RPMI8226 (cell line): ENCODE measurements around the gene PRUNE2.

ENCODE experiments used
- DNase-seq: peaks from one replicate; pipeline ENCODE4 v3.0.0-alpha.2; 2015

PRUNE2 gene

GRCh38 chr9:76730801-76731200 is 175.1 kb downstream of the PRUNE2 start:
- no peak for DNase-seq

- DNase-seq: no peak
Measured at GRCh38 chr9:76729980-76730737, 175.8 kb downstream of the PRUNE2 start.

- no peak for DNase-seq
Measured at GRCh38 chr9:76729116-76729515, 176.8 kb downstream of the PRUNE2 start.

DNA sequence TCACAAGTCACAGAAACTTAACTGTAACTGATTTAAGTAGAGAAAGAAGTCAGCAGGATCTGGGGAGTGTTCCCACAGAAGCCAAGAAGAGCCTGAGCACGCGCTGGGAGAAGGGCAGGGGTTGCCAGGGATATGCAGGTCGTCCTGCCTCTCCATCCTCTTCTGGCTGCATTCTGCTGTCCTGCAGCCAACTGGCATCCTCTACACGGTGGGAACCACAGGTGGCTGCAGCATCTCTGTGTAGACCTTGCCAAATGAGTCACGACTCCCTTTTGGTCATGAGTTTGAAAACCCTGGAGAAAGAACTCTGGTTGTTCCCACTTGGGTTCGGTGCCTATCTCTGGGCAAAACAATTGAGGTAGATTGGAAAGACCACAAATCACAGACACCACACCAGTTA is 180.0 kb downstream of the PRUNE2 start:
- no peak for DNase-seq

- no peak for DNase-seq
Measured at GRCh38 chr9:76725011-76725546, 180.8 kb downstream of the PRUNE2 start.

- DNase-seq: no peak
Measured at GRCh38 chr9:76720245-76720644, 185.7 kb downstream of the PRUNE2 start.

DNA sequence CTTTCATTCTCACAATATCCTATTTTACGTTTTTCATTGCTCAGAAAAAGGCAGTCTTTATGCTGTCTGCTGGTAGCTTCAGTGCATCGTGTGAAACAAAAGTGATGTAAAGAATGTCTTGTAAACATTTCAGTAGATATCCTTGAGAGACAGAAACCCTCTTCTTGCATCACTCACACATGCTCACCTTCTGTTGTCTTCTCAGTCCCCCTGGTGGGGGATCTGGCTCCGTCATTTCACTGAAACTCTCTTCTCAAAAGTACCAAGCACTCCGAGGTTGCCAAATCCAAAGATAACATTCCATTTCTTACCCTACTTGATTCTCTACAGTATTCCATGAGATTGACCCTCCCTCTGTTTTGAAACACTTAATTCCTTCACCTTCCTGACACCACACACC is 187.7 kb downstream of the PRUNE2 start:
- no peak for DNase-seq

- DNase-seq: no peak
Measured at GRCh38 chr9:76717613-76718012, 188.3 kb downstream of the PRUNE2 start.

GRCh38 chr9:76717176-76717575 is 188.7 kb downstream of the PRUNE2 start:
- DNase-seq: no peak

DNA sequence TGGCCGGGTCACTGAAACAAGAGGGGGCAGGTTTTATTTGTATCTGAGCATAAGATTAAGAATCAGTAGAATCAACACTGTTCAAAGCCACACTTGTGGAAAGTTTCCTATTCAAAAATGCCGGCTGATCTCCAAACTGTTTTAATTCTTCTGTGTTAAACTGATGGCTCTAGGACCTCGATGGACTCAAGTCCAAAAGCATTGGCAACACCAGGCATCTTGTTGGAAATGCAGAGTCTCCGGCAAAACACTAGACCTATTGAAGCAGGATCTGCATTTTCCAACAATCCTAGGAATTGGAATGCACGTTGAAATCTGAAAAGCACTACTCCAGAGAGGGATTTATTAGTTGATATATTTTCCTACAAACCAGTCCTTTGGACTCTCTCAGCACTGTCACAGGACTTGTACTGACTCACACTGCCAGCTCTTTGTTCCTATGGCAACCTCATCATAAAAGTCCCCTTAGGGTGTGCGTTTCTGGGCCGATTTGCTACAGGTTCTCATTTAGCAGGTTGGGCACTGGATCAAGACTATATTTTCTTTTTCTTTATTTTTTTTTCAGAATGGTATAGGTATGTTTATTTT is 189.7 kb downstream of the PRUNE2 start:
- no peak for DNase-seq

DNA sequence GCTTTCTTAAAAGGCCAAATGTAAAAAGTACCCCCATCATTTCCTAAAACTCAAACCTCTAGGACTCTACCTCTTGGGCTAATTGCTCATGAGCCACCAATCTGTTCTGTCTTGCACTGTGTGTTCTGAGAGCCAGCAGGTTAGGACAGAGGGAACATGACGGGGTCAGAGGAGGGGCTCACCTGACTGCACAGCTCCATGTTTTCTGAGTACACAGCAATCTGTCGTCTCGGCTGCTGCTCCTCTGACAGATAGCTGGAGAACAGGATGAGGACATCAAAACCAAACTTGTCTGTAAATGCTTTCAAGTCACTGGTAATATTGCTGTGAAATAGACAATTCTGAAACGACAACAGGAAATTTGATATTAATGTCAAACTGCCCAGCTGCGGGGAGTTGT is 192.5 kb downstream of the PRUNE2 start:
- no peak for DNase-seq

- no peak for DNase-seq
Measured at GRCh38 chr9:76709020-76709419, 196.9 kb downstream of the PRUNE2 start.

DNA sequence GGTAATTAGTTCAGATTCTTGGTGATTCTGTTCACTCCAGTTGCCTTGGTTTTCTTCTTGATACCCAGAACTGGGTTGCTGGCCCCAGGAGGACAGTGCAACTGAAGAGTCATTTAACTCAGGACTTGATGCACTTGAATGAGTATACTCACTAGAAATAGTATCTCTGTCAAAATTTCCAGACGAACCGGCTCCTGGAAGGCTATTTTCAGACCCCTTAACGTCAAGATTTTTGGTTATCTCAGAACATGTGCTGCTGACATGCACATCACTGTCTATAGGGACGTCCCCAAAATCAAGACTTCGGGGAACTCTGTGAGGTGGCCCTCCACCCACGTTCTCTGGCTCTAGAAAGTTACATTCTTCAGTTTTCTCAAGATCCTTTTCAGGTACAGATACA is 198.4 kb downstream of the PRUNE2 start:
- DNase-seq: no peak

GRCh38 chr9:76704593-76705204 is 201.2 kb downstream of the PRUNE2 start:
- peak; percentile 54 for DNase-seq

DNA sequence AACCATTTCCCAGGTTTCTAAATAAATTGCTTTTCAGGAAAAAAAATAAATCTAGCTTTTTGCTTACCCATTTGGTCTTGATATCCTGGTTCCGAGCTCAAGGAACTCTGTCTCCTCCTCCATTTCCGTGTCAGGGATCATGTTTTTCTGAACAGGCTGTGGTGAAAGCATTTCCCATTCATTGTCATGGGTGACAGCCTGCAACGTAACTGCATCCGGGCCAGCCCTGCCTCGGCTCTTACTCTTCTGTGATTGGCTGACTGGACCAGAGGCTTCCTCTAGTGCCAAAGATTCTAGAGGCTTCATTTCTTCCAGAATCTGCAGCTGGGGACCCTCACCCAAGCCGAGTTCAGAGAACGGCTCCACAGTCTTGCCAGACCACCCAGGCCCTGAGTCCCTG is 202.6 kb downstream of the PRUNE2 start:
- no peak for DNase-seq

DNA sequence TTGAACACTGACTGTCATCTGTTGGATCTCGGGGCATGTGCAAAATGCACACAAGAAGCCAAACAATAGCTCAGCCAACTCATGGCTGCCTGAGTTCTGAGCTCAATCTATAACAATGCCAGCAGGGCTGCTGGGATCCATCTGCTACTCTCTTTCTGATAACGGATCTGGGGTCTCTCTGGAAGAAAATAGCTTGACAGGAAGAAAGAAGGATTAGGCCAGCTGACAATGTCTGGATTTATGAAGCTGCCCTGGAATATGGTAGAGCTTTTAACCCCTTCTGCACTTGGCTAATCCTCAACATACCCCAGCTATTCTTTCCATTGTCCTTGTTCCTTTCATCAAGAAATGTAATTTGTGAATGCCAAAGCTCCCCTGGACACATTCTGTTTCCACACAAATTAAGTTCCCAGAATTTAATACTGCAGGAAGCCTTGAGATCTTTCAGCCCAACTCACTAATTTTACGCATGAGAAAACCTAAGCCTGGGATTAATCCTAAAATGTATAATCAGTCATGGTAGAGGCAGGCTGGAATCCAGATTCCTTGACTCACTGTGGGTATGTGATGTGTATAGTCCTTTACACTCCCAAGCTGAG is 204.4 kb downstream of the PRUNE2 start:
- no peak for DNase-seq

DNA sequence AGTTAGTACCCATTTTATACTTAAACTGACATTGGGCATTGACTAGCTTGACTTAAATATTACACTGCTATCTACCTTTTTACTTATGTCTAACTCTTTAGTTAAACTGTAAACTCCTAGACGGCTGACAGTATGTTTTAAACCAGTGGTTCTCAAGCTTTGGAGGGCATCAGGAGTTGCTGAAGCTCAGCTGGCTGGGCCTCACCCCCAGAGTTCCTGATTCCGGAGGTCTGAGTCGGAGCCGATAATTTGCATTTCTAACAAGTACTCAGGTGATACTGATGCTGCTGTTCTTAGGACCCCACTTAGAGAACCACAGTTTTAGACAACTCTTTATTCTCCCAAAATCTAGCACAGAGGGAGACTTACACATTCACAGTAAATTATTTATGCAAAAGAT is 205.0 kb downstream of the PRUNE2 start:
- DNase-seq: no peak

DNA sequence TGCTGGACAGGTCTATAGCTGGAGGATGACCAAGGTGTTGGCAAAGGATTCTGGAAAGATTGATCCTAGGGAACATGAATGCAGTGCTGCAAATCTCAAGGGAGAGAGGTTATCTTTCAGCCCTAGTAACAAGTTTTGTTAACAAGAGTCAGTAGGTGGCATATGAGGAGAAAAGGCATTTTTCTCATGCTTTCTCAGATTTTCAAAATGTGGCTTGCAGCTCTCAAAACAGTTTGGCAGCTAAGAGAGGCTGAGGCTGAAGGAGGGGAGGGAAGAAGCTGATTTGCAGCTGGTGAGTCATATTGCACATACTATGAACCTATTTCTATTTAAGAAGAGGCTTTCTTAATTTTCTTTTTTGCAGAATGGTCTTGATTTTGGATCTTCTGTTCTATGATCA is 205.9 kb downstream of the PRUNE2 start:
- DNase-seq: no peak

- no peak for DNase-seq
Measured at GRCh38 chr9:76697554-76697953, 208.4 kb downstream of the PRUNE2 start.

DNA sequence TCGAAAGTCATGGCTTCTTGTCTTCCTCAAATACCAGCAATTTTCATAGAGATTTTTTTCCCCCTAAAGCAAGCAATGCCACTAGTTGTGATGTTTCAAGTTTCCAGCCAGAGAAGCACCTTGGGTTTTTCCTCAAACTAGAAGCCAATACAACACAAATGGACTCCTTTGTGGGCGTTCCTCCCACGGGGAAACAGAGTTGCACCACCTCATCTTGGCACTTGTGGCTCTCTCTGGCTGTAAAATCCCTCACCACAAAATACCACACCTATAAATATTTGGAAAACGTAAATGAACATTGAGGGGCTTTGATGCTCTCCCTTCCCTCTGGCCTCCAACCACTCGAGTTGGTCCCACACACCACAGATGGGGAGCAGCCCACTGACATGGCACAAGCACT is 208.8 kb downstream of the PRUNE2 start:
- DNase-seq: no peak

- no peak for DNase-seq
Measured at GRCh38 chr9:76693912-76694311, 212.0 kb downstream of the PRUNE2 start.

DNA sequence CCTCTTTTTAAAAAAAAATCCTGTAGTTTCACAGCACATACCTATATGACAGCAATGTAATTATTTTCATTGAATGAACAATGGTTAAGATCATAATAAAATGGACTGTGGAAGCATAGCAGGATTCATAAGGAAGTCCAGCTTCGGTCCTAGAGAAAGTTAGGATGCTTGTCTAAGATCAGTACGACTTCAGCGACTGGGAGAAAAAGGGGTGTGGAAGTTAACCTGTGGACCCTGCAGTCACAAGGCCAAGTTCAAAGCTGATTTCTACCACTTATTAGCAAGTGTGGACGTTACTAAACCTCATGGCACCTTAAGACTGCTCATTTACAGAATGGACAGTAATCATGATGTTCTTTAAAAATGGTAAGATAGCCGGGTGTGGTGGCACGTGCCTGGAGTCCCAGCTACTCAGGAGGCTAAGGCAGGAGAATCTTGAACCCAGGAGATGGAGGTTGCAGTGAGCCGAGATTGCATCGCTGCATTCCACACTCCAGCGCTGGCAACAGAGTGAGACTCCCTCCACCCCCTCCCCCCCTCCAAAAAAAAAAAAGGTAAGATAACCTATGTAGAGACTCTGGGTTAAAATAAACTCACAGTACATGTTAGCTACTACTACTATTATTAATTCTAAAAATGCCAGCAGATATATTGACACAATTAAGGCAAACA is 213.3 kb downstream of the PRUNE2 start:
- DNase-seq: no peak
